Measurements from ENCODE around the gene GRK6.
A peak's percentile ranks its signal among the peaks of the same experiment; 100 is the strongest.

GRK6 gene

DNA sequence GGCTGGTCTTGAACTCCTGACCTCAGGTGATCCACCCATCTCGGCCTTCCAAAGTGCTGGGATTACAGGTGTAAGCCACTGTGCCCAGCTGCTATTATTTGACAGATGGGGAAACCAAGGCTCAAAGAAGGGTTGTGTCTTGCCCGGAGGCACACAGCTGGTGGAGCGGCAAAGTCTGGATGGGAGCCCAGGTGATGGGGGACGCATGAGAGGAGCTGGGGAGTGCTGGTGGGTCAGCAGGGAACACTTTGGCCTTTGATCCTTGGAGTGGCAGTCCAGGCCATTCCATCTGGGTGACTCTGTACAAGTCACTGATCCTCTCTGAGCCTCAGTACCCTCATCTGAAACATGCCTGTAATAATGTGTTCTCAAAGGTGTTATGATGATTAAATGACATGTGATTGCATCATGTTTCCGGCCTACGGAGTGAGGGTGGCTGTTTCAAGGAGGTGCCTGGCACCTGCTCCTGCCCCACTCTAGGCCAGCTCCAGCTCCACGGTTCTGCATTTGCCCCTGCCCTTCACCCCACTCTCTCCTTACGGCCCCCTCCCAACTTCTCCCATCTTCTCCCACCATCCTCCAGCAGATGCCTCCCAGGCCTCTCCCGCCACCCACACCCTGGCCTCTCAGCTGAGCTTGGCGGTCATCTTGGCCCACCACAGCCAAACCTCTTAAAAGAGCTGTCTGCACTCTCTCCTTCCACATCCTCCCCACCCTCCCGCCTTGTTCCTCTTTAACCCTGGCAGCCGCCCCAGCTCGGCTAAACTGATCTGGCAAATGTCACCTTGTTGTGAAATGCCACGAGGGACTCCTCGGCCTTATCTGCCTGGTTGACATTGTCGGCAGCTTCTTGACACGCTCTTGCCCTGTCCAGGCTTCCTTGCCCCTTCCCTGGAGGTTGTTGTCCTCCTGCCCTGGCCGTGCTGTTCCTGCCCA is 52.5 kb downstream of the GRK6 start:
- peak overlapping the region; percentile 17 for H3K27ac ChIP-seq

DNA sequence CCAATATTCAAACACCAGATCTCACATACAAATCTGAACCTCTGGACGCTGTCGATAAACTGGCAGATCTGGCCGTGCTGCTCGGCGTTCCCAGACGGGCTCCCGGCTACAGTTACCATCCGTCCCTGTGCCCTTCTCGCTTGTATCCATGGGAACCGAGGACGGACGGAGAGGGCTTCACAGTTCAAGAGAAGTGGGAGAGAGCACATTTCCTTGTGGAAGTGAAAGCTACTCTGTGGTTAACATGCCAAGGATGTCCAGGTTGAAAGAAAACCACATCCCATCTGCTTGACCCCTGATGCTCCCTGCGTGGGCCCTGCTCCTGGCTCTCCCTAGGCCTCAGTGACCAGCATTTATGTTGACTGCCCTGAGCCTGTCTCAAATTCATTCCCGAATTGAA is 53.3 kb downstream of the GRK6 start:
- in situ Hi-C loops (cut with HindIII; ENCODE audit: low pct_ligation_motif_present, low sequenced_read_pairs): no loop called here
- peaks cover 42% of the 10 kb centered on the region for H3K36me3 ChIP-seq (replicated peaks)
- TF ChIP-seq, protein P1, sequence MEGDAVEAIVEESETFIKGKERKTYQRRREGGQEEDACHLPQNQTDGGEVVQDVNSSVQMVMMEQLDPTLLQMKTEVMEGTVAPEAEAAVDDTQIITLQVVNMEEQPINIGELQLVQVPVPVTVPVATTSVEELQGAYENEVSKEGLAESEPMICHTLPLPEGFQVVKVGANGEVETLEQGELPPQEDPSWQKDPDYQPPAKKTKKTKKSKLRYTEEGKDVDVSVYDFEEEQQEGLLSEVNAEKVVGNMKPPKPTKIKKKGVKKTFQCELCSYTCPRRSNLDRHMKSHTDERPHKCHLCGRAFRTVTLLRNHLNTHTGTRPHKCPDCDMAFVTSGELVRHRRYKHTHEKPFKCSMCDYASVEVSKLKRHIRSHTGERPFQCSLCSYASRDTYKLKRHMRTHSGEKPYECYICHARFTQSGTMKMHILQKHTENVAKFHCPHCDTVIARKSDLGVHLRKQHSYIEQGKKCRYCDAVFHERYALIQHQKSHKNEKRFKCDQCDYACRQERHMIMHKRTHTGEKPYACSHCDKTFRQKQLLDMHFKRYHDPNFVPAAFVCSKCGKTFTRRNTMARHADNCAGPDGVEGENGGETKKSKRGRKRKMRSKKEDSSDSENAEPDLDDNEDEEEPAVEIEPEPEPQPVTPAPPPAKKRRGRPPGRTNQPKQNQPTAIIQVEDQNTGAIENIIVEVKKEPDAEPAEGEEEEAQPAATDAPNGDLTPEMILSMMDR (IDR thresholded peaks at IDR 0.05; ENCODE audit: low read depth, low read length, missing control alignments): no peak
- DNase-seq: peak; percentile 24
- H3K4me3 ChIP-seq (ENCODE audit: low read depth, low read length): no peak overlapping the region
- no peak overlapping the region for H3K27ac ChIP-seq
- H3K27me3 ChIP-seq (replicated peaks): no peaks in the 10 kb centered on the region

More for the DNA sequence above, 52.5 kb downstream of the GRK6 start:
- Histone ChIP-seq H3K27me3 (replicated peaks) (no peaks in the 10 kb centered on the region), H3K4me3 (ENCODE audit: low read depth, low read length) (no peak overlapping the region), H3K36me3 (replicated peaks) (peaks cover 36% of the 10 kb centered on the region)
- TF ChIP-seq, protein P1 (IDR thresholded peaks at IDR 0.05; ENCODE audit: low read depth, low read length, missing control alignments): no peak
- DNase-seq: peak; percentile 15
- in situ Hi-C loops (cut with HindIII; ENCODE audit: low pct_ligation_motif_present, low sequenced_read_pairs): no loop called here

DNA sequence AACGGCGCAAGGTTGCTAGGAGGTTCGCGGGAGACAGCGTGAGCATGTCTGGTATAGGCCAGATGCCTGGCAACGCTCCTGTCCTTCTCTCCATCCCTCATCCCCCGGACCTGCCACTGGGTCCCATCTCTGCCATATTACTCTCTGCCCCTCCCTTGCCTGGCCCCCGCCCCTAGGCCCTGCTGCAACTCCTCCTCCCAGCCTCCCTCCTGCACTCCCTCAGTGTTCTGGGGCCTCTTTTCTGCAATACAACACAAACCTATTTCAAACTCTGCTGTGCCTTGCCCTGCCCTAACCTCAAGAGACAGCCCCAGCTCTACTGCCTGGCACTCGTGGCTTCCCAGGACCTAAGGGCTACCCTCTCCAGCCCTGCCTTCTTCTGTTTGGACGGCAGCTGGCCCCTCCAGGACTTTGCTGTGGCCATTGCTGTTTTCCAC is 55.9 kb downstream of the GRK6 start:
- peaks cover 68% of the 10 kb centered on the region for H3K36me3 ChIP-seq (replicated peaks)
- DNase-seq: no peak
- no peak overlapping the region for H3K27ac ChIP-seq
- TF ChIP-seq, protein P1 (IDR thresholded peaks at IDR 0.05; ENCODE audit: low read depth, low read length, missing control alignments): no peak
- in situ Hi-C loops (cut with HindIII; ENCODE audit: low pct_ligation_motif_present, low sequenced_read_pairs): no loop called here
- H3K27me3 ChIP-seq (replicated peaks): no peaks in the 10 kb centered on the region
- H3K4me3 ChIP-seq (ENCODE audit: low read depth, low read length): no peak overlapping the region

DNA sequence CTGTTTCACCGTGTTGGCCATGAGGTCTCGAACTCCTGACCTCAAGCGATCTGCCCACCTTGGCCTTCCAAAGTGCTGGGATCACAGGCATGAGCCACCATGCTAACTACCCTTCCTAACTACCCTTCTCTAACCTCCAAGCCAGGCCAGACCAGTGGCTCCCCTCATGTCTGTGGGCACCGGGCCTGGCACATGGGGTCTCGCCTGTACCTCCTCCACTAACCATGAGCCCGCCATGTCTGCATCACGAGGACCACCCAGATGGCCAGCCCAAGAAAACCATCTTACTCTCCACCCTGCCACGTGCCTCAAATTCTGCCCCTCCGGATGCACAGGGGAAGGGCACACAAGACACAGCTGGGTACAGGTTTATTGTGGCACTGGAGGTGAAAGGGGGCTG is 56.6 kb downstream of the GRK6 start:
- TF ChIP-seq, protein P1 (IDR thresholded peaks at IDR 0.05; ENCODE audit: low read depth, low read length, missing control alignments): no peak
- Histone ChIP-seq H3K27me3 (replicated peaks) (no peaks in the 10 kb centered on the region), H3K4me3 (ENCODE audit: low read depth, low read length) (no peak overlapping the region), H3K27ac (no peak overlapping the region), H3K36me3 (replicated peaks) (peaks cover 75% of the 10 kb centered on the region)
- DNase-seq: no peak
- in situ Hi-C loops (cut with HindIII; ENCODE audit: low pct_ligation_motif_present, low sequenced_read_pairs): no loop called here

DNA sequence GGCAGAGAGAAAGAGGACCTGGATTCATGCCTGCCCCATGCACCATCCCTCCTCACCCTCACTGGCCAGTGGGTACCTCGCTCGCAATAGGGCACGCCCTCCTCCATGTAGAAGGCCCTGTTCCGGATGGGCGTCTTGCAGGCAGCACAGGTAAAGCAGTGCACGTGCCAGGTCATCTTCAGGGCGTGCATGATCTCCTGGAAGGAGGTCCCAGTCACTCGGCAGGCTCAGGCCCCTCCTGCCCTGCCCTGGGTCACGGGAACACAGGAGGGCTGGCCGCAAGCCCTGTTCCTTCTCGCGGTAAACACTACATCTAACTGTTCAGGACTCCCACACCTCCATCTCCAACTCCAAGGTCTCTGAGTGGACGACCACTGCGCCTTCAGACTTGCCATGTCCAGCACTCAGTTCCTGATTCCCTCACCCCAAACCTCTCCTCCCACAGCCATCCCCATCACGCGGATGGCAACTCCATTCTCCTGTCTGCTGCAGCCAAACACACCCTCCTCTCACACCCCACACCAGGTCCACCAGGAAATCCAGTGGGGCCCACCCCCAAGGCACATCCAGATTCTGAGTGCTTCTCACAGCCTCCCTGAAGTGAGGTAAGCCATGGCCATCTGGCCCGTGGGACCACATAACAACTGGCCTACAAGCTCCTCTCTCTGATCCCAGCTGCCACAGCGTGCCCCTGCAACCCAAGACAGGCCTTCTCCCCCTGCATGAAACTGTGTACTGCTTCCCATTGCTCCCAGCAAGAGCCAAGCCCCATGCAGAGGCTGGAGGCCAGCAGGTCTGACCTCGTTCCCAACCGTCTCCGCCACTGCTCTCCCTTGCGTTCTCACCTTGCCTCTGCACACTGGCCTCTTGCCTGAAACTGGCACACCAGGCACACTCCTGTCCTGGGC is 57.8 kb downstream of the GRK6 start:
- TF ChIP-seq, protein P1 (IDR thresholded peaks at IDR 0.05; ENCODE audit: low read depth, low read length, missing control alignments): no peak
- Histone ChIP-seq H3K4me3 (ENCODE audit: low read depth, low read length) (no peak overlapping the region), H3K27ac (no peak overlapping the region), H3K27me3 (replicated peaks) (no peaks in the 10 kb centered on the region), H3K36me3 (replicated peaks) (peaks cover 86% of the 10 kb centered on the region)
- in situ Hi-C loops (cut with HindIII; ENCODE audit: low pct_ligation_motif_present, low sequenced_read_pairs): no loop called here
- no peak for DNase-seq

Data from brain microvascular endothelial cell (primary cell).